H1 (cell line): Measurements from ENCODE around the gene MRPL20.

Source experiments
- CTCF ChIP-seq, 3 experiments: IDR thresholded peaks; 1 replicate in 2 of 3; 2 replicates in 1 of 3; pipeline versions ENCODE4 v1.5.1 to v1.6.1; 2011; ENCODE audit warnings: low read length in 3 of 3, mild to moderate bottlenecking in 3 of 3, inconsistent platforms in 2 of 3, low read depth in 1 of 3, moderate library complexity in 1 of 3; ENCODE audit not compliant: insufficient read depth in 1 of 3; ENCODE audit errors: control extremely low read depth in 1 of 3
- TAF1 ChIP-seq: IDR thresholded peaks from 2 replicates; pipeline ENCODE4 v1.6.1; 2011; ENCODE audit warnings: mild to moderate bottlenecking, low read depth, low read length
- TCF12 ChIP-seq: IDR thresholded peaks from 2 replicates; pipeline ENCODE4 v1.6.1; 2011; ENCODE audit warnings: low read depth, mild to moderate bottlenecking, low read length
- YY1 ChIP-seq: IDR thresholded peaks from 2 replicates; pipeline ENCODE4 v1.6.1; 2011; ENCODE audit warnings: low read depth, mild to moderate bottlenecking, low read length

DNA sequence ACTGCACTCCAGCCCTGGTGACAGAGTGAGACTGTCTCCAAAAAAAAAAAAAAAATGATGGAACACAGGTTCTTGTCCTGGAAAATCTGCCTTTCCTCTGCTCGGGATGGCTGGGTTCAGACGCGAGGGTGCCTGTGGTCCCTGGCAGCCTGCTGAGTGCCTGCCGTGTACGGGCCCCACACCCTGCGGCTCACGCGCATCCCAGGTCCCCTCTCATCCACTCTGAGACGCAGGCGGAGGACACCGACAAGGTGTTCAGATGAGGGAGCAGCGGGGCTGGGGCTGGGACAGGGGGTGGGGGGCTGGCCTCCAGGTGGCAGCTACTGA lies 18.3 kb upstream of the MRPL20 start:
- TF ChIP-seq CTCF (IDR thresholded peaks at IDR 0.05; ENCODE audit: control extremely low read depth in 1 of 3, insufficient read depth in 1 of 3, low read depth in 1 of 3, low read length in 3 of 3) (no peak), TCF12 (no peak), TAF1 (no peak), YY1 (no peak)
